HuH-7.5 (cell line): Measurements from ENCODE around the gene XK.
A peak's percentile ranks its signal among the peaks of the same experiment; 100 is the strongest.

Experiments
- DNase-seq: peaks from one replicate; pipeline ENCODE4 v3.0.0; 2011; ENCODE audit warnings: low spot score

XK gene

GRCh38 chrX:37679888-37680287 is 5.7 kb upstream of the XK start:
- DNase-seq, result no peak

GRCh38 chrX:37684426-37684825 is 1.2 kb upstream of the XK start:
- no peak for DNase-seq

- DNase-seq, result no peak
Measured at GRCh38 chrX:37684973-37685372, 618 bp upstream of the XK start.

- no peak for DNase-seq
Measured at GRCh38 chrX:37686369-37686995, 891 bp downstream of the XK start.

- no peak for DNase-seq
Measured at GRCh38 chrX:37686996-37687395, 1.4 kb downstream of the XK start.

- no peak for DNase-seq
Measured at GRCh38 chrX:37690119-37690518, 4.5 kb downstream of the XK start.

GRCh38 chrX:37692918-37693317 is 7.3 kb downstream of the XK start:
- DNase-seq, result no peak

GRCh38 chrX:37697169-37697760 is 11.7 kb downstream of the XK start:
- DNase-seq, result no peak

GRCh38 chrX:37701588-37701987 is 16.0 kb downstream of the XK start:
- no peak for DNase-seq

GRCh38 chrX:37711991-37712390 is 26.4 kb downstream of the XK start:
- no peak for DNase-seq

- no peak for DNase-seq
Measured at GRCh38 chrX:37712458-37712857, 26.9 kb downstream of the XK start.

- no peak for DNase-seq
Measured at GRCh38 chrX:37714479-37714878, 28.9 kb downstream of the XK start.

- no peak for DNase-seq
Measured at GRCh38 chrX:37716602-37717001, 31.0 kb downstream of the XK start.

GRCh38 chrX:37717708-37718107 is 32.1 kb downstream of the XK start:
- DNase-seq, result no peak

GRCh38 chrX:37722595-37722994 is 37.0 kb downstream of the XK start:
- no peak for DNase-seq

GRCh38 chrX:37726346-37726745 is 40.8 kb downstream of the XK start:
- DNase-seq, result no peak

GRCh38 chrX:37745354-37745753 is 59.8 kb downstream of the XK start:
- peak; percentile 13 for DNase-seq

GRCh38 chrX:37745835-37746217 is 60.2 kb downstream of the XK start:
- no peak for DNase-seq

GRCh38 chrX:37746218-37746941 is 60.8 kb downstream of the XK start:
- DNase-seq, result no peak

GRCh38 chrX:37746951-37747350 is 61.4 kb downstream of the XK start:
- no peak for DNase-seq

- no peak for DNase-seq
Measured at GRCh38 chrX:37752281-37752680, 66.7 kb downstream of the XK start.

- DNase-seq, result no peak
Measured at GRCh38 chrX:37752936-37753335, 67.3 kb downstream of the XK start.

- DNase-seq, result no peak
Measured at GRCh38 chrX:37753384-37753783, 67.8 kb downstream of the XK start.

- no peak for DNase-seq
Measured at GRCh38 chrX:37754516-37754915, 68.9 kb downstream of the XK start.
